ENCODE measurements around the gene DLG1.
A peak's percentile ranks its signal among the peaks of the same experiment; 100 is the strongest.

The DLG1 gene

DNA sequence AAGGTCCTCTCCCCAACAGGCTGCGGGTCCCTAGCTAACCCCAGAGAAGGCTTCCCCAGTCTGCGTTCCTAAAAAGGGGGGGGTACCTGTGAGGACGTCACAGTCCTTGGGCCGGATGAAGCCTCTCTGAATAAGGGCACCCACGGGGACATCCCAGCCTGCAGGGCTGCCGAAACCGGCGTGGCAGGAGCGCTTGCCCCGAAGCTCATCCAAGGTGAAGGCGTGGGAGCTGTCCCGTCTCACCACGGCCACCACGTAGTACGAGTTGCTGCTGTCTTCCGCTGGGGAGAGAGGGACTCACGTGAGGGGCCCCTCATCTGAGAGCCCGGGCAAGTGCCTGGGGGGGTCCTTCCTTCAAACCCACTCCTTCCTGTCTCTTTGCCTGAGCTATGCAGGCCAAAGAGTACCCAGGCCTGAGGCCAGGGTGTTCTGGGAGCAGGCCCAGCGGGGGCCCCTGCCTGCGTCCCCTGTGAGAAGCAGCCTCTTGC, 288.8 kb downstream of the DLG1 start:
- DNase-seq, result no peak

GRCh38 chr3:197008436-197009209, 289.8 kb downstream of the DLG1 start:
- DNase-seq, result no peak

DNA sequence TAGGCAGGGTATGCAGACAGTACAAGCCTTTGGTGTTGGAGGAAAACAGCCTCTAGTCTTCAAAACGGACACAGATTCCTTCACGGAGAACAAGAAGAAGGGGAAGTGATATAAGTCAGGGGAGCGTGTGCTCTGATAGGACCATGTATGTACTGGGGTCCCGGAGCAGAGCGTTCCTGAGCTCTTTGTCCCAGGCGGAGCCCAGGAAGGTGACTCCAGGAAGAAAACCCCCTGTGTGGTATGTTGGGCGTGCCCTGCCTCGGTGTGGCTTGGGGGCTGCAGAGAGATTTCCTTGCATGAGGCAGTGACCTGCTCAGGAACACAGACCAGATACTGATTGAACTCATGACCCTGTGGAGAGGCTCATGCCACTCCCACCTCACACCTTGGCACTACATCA, 290.5 kb downstream of the DLG1 start:
- DNase-seq, result no peak

DNA sequence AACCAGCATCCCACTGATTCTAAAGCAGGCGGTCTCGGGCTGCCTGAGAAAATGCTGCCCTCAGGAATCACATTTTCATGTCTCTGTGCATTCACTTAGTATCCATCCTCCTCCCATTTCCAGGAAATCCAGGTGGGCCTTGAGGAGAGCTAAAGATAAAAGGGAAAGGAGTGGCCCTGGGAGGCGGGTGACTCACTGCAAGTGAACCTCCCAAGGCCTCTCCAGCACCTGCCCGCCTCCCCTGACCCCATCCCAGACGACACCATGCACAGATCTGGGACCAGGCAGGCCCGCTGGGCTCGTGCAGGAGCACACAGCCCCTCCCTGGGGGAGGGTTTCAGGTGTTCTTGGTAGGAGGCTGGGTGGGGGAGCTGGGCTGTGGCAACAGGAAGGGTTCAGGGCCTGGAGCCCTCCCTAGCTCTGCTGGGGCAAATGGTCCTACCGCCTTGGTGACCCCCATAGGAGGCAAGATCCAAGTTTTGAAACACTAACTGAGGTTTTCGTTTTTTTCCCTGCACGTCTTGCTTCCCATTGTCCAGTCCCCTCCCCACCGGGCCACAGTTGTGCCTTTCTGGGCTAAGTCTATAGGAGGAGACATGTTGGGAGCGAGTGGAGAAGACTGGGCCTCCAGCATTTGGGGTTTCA, 291.0 kb downstream of the DLG1 start:
- DNase-seq, result no peak

DNA sequence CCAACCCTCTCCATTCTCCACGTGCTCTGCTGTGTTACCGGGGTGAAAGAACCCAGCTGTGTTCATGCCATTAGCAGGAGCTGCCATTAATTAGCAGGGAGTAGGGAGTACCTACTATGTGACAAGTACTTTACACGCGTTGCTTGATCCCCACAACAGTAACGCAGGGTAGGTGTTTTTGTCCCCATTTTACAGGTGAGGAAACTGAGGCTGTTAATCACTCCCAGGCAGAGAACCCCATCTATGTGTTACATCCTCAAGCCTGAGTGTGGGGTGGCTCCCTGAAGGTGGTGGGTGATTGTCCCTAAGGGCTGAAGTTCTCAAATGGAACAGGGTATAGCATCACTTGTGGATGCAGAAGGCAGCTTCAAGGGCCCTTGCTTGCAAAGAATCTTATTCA, 291.6 kb downstream of the DLG1 start:
- DNase-seq, result no peak

DNA sequence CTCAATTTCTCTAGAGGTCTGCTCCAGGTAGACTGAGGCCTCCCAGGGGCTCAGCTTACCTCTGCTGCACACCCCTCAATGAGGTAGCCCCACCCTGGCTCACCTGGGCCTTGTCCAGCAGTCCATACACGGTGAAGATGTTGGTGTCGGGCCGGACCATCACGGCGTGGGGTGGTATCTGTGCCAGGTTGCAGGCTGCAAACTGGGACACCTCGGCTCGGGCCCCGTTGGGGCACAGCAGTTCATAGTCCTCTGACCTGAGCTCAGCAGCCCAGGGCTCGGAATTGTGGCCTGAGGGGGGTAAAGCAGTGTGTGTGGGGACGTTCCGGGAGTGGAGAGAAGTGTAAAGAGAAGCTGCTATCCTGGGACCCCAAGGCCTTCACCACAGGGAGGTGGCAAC, 292.0 kb downstream of the DLG1 start:
- DNase-seq, result no peak

DNA sequence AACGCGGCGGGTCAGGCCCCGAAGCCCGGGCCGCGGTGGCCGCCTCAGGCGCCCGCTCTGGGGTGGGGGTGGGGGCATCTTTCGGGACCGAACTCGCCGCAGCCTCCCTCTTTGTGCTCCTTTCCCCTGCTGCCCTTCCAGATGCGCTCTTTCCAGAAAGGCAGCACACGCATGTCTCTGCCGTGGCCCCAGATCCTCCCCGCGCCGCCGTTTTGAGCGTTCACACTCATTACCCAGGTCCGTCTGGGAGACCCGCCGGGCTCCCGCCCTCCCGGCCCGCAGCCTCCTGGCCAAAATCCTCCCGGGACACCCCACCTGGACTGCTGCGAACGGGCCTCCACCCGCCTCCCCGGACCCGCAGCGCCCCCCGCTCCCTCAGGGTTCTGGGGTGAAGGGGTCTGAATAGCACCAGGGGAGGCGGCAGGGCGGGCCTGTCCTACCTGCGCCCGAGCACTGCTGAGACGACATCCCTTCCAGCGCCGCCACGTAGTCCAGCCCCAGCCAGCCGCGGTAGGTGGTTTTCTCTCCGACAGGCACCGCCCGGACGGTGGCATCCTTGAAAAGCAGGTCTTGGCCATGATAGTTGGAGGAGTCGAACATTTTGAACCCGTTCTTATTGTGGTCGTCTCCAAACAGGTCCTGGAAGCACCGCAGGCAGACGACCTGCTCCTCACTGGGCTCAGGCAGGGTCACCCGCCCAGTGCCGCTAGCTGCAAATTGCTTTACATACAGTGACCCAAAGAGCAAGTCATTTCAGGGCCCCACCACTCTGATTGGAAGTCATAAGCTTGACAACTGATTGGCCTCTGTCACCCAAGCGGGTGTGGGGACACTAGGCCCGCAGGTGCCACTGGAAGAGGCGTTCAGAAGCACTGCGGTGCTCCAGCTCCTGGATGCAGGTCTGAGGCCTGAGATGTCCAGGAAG, 294.7 kb downstream of the DLG1 start:
- peak; percentile 16 to 22 for DNase-seq

DNA sequence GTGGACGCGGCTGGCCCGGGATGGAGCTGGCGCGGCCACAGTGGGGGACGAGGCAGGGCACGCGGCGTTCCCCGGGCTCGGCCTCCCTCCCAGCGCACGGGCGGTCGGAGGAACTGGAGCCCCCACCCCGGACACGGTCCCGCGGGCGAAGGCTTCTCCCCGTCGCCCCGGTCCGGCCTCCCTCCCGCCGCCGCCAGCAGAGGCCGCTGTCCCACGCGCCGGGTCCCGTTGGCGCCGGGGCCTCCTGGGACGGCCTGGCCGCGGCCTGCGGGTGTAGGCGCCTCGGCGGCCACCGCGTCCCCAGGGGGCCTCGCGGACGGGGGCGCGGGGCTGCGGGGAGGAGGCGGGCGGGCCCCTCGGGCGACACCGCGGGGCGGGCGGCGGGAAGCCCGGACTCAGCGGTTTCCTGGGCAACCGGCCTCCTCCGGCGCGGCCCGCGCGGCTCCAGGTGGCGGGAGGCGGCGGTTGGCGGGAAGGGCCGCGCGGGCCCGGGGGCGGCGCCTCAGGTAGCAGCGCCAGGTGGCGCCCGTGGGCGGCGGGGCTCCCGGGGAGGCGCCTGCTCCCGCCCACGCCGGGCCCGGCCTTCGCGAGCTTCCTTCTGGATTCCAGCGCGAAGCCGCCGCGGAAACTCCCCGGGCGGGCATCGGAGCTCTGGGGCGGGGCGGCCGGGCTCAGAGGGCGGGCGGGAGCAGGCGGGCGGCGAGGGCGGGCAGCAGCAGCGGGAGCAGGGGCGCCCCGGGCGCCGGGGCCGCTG, 295.5 kb downstream of the DLG1 start:
- peak; percentile 77 to 83 for DNase-seq

DNA sequence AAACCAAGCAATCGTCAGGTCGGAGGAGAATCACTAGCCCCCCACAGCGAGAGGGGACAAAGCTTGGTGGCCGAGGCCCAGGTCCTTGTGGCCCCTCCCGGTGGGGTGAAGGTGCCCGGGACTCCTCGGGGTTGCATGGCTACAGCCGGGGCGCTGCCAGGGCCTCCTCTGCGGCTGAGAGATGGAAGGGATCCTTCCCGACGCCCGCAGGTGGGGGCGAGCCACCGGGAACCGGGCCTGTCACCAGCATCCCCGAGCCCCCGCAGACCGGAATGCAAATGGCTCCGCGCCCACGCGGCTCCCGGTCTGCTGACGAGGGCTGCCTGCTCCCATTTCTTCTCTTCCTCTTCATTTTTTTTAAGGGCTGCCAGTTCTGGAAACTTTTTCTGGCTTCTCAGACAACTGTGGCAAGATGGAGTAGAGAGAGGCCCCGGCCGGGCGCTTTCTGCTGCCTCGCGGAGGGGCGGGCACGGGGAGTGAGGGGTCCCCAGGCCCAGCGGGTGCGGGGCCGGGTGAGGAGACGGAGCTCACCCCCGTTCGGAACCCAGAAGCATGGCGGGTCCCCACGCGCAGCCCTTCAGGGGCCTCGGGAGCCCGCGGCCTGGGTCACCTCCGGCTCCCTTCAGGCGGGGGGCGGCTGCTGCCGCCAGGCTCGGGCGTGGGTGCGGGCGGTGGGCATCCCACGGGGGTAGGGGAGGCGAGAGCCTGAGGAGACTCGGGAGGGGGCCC, 296.3 kb downstream of the DLG1 start:
- no peak for DNase-seq

DNA sequence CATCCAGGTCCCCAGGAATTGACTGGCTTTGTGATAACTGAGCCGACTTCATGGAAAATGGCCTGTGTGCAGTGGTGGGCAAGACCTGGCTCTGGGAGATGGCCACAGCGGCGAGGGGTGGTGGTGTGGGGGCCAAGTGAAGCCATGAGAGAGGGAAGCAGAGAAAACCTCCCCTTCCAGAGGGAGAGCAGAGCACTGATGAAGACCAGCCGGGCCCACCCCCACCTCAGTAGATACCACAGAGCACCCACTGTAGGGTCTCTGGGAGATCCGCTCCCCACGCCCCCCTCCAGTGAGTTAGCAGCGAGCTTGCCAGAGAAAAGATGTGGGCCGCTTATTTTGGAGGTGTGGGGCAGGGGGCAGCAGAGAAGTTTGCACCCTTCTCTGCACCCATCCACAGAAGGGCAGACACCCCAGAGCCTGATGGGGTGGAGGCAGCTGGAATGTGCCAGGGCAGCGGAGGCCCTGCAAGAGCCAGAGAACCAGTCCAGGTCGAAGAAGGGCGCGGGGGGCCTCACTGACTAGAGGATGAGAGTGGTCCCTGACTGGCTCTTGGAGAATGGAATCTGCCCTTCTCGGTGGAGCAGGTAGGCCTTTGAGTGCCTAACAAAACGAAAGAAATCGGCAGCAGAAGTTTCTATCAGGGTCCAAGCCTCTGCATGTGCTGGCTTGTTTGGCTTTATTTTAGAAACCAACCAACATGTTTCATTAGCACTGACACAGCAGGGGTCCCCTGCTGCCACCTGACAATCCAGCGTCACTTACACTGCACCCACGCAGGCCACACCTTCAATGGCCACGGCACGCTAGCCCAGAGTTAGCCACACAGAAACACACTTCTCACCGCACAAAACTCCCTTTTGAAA, 297.1 kb downstream of the DLG1 start:
- DNase-seq, result no peak

DNA sequence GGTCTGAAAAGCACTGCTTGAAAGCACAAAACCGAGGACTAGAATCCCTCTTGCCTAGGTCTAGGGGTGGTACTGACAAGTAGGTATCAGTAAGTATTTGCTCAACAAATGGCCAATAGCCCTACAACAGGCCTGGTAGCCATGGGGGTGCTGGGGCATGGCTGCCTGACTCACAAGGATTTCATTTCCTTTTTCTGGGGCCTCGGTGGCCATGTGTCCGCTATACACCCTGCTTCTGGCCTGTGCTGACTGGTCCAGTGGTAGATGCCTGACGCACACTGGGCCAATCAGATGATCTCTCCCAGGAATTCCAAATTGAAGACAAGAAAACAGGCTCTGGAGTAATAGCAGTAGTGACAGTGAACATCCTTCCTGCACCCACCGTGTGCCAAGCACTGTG, 298.2 kb downstream of the DLG1 start:
- no peak for DNase-seq

- no peak for DNase-seq
Observed at GRCh38 chr3:196998966-196999760, 299.2 kb downstream of the DLG1 start.

DNA sequence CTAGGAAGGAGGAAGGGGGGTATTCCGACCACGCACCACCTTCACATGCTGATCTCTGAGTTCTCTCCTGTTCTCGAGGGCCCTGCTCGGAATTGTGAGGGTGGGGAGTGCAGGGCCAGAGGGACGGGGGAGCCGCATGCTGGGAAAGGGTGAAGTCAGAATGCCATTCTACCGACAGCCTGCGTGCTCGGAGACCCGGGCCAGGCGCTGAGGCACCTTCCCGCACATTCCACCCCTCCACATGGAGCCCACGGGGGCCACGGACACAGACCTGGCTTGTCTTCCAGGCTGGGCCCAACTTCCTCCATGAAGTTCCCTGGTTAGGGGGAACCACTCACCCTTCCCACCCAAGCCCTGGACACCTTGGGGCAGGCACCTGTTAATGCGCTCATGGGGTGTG, 301.1 kb downstream of the DLG1 start:
- DNase-seq, result no peak

DNA sequence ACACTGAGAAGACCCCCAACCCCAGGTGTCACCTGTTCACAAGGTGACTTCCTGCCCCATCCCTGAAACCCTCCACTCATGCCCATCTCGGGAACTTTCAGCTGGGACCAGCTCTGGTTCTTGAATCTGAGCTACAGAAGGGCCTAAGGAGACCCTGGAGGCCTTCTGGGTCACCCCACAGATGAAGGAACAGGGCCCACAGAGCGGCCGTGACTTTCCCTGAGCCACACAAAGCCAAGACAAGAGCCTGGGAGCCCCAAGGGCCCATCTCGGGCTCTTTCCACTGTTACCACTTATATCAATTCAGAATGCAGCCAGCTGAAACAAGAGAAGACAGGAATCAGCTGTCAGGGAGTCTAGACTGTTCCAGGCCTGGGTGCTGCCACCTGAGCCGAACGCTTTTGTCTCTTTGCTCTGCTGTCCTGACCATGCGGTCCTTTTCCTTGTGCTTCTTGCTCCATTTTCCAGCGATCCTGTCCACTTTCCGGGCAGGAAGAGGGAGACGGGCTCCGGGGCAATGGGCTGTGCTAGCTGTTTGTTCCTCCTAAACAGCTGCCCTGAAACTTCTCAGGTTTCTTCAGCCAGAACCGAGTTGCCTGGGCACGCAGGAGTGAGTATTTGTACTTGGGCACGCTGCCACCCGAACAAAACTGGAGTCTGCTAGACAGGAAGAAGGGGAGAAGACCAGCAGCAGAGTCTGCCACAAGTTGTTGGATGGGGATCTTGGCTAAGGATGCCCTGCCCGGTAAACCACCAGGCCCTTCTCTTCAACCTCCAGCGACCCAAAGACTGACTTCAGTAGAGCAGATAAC, 301.8 kb downstream of the DLG1 start:
- no peak for DNase-seq

DNA sequence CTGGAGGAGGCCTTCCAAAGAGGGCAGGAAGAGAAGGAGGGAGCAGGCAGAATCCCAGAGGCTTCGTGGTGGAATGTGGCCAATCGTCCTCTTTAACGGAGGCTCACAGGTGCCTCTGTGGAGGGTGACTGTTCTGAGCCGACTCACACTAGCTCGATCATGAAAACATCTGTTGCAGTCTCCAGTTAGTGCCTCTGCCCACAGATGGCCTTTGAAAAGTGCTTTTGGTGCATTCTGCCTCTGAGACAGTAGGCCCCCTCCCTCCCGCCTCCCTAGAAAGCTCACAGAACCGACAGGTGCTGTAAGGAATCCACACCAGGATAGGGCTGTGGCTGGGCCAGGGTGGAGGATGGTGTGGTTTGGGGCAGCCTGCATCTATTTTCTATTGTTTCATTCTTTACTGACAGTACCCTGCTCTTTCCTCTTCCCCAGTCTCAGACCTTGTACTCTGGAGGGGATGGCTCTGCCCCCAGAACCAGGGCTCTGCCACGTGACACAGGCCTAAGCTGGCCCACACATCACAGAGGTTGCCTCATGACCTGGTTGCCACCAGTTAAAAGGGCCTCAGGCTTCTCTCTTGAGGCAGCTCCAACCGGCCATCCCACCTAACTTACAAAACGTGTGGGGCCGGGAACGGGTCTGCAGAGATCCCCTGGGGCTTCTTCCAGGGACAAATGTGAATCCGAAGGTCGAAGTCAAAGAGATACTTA, 302.6 kb downstream of the DLG1 start:
- DNase-seq, result no peak

GRCh38 chr3:196995027-196995426, 303.4 kb downstream of the DLG1 start:
- DNase-seq, result no peak

DNA sequence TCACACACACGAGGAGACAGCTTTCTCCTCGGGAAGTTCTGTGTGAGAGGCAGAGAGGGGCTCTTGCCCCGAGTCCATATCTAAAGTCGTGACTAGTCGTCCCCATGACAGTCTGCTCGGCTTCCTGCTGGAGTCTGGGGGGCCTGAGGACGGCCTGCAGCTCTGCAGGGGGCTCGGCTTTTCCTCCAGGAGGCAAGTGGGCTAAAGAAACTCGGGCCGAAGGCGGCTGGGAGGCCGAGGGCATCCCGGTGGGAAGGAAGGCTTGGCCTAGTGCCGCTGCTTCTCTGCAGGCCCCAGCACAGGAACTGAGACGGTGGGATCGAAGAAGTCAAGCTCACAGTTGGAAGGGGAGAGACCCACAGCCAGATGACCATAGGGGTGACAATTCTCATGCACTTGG, 304.4 kb downstream of the DLG1 start:
- DNase-seq, result no peak

All from activated CD4-positive, alpha-beta T cell treated with anti-CD3 and anti-CD28 coated beads, Interleukin-2, amount 50 U/mL, for 4 hours (primary cell).